ENCODE measurements around the gene RARB. TPM values are rescaled to one million over a fixed set of nuclear protein-coding genes. Genes with fewer than 3 reads are reported as not detected.

The RARB gene
- total and polyA plus RNA-seq, 2 donors (not counting 3 experiments of a cell fraction or from before 2014, with no cell fraction given): 15.3 to 23.4 TPM

GRCh38 chr3:25426408-25426807 is 1.7 kb upstream of the RARB start:
- Histone ChIP-seq H3K36me3 (ENCODE audit: control insufficient read depth in 2 of 2, extremely low read depth in 1 of 2, insufficient read depth in 2 of 2, low read length in 2 of 2) (no peaks in the 10 kb centered on the region), H3K27me3 (ENCODE audit: control insufficient read depth in 2 of 2, insufficient read depth in 2 of 2, low read length in 2 of 2) (no peaks in the 10 kb centered on the region), H3K9ac (replicated peaks; ENCODE audit: extremely low read depth, insufficient read depth, low read length) (no peak overlapping the region), H3K79me2 (ENCODE audit: control insufficient read depth, insufficient read depth, low read length) (peaks cover 33% of the 10 kb centered on the region), H3K27ac (ENCODE audit: insufficient read depth, low read depth, low read length) (no peak overlapping the region), H3K9me3 (replicated peaks; ENCODE audit: control insufficient read depth, insufficient read depth, low read length) (no peaks in the 10 kb centered on the region), H3K4me3 (replicated peaks in 1 of 3; ENCODE audit: insufficient read depth in 1 of 3, low read depth in 1 of 3, low read length in 3 of 3) (no peak overlapping the region), H3K4me1 (ENCODE audit: control insufficient read depth, extremely low read depth, insufficient read depth, low read length) (peaks cover 9% of the 10 kb centered on the region), H3K9me1 (replicated peaks; ENCODE audit: control insufficient read depth, extremely low read depth, insufficient read depth, low read length) (no peaks in the 10 kb centered on the region), H2AFZ (ENCODE audit: low read depth, low read length) (no peak overlapping the region), H4K20me1 (replicated peaks; ENCODE audit: control insufficient read depth, extremely low read depth, insufficient read depth, low read length) (no peaks in the 10 kb centered on the region), H3K4me2 (ENCODE audit: insufficient read depth, low read length) (no peak overlapping the region)
- TF ChIP-seq EZH2 (IDR thresholded peaks at IDR 0.05; ENCODE audit: borderline replicate concordance, low read depth, low read length, severe bottlenecking): no peak
- TF ChIP-seq FOS (IDR thresholded peaks at IDR 0.05; ENCODE audit: borderline replicate concordance, insufficient read depth, low read length): no peak
- TF ChIP-seq JUN (IDR thresholded peaks at IDR 0.05; ENCODE audit: borderline replicate concordance, insufficient read depth, insufficient read length, low read depth): no peak
- TF ChIP-seq MAX (IDR thresholded peaks at IDR 0.05; ENCODE audit: insufficient read depth, insufficient read length): no peak
- no peak for TF ChIP-seq CTCF (IDR thresholded peaks at IDR 0.05; ENCODE audit: extremely low read depth in 1 of 2, insufficient read depth in 1 of 2, low read depth in 1 of 2, low read length in 2 of 2)
- TF ChIP-seq GATA2 (IDR thresholded peaks at IDR 0.05; ENCODE audit: insufficient read depth, insufficient read length, low read depth, low read length): no peak
- ChIA-PET CTCF (interaction anchor here (2.0 to 2.6 kb wide), 2 partner anchors 167 to 463 kb away, joined by 7 to 8 read pairs; no protein-coding TSS in a partner anchor), POLR2A (interaction anchor here (0.9 to 1.0 kb wide), 2 partner anchors 57 to 169 kb away, joined by 3 read pairs; no protein-coding TSS in a partner anchor)
- FAIRE-seq (no peak), DNase-seq (ENCODE audit: low read depth, low spot score) (no peak)
- intact Hi-C loops (cut with micrococcal nuclease): loop anchor here (5.0 kb wide), 1 partner anchor 404 kb away; no protein-coding TSS in a partner anchor
- dilution Hi-C loops (cut with MboI; ENCODE audit: extremely low pct_ligation_motif_present, low sequenced_read_pairs): no loop called here
- no TSS peak for BruUV-seq (replicated peaks)
